GM23338 (cell line): ENCODE measurements around the gene PIR. TPM values are rescaled to one million over a fixed set of nuclear protein-coding genes. Genes with fewer than 3 reads are reported as not detected.

Experiments
- ATAC-seq: fragments of 200-7000 bp; cut with Tn5 transposase; 3 replicates; pipeline ENCODE4 v1.9.1; 2020
- DNase-seq: peaks from one replicate; pipeline ENCODE4 v3.0.0-alpha.2; 2015; ENCODE audit warnings: low spot score
- H2AFZ ChIP-seq: fragments of 200-600 bp; sonication (generic); 2 replicates; pipeline ENCODE4 v1.8.0; 2016; ENCODE audit warnings: antibody characterized with exemption, mild to moderate bottlenecking, moderate library complexity
- H3F3A ChIP-seq: fragments of 200-600 bp; sonication (generic); replicated peaks from 2 replicates; pipeline ENCODE4 v1.8.0; 2017; ENCODE audit warnings: antibody characterized with exemption, mixed run types, low read depth
- H3K27ac ChIP-seq: fragments of 200-600 bp; sonication (generic); 2 replicates; pipeline ENCODE4 v1.6.1; 2016; ENCODE audit warnings: low read depth
- H3K27me3 ChIP-seq: fragments of 200-600 bp; sonication (generic); 2 replicates; pipeline ENCODE4 v1.8.0; 2016; ENCODE audit warnings: mild to moderate bottlenecking, mixed run types, moderate library complexity; ENCODE audit not compliant: insufficient read depth
- H3K36me3 ChIP-seq: fragments of 200-600 bp; sonication (generic); 2 replicates; pipeline ENCODE4 v1.8.0; 2016; ENCODE audit warnings: mild to moderate bottlenecking; ENCODE audit not compliant: insufficient read depth
- H3K4me1 ChIP-seq: fragments of 200-600 bp; sonication (generic); 2 replicates; pipeline ENCODE4 v1.8.0; 2016; ENCODE audit warnings: mild to moderate bottlenecking, moderate library complexity; ENCODE audit not compliant: insufficient read depth
- H3K4me2 ChIP-seq: fragments of 200-600 bp; sonication (generic); 2 replicates; pipeline ENCODE4 v1.7.1; 2017; ENCODE audit warnings: mixed run types
- H3K4me3 ChIP-seq: fragments of 200-600 bp; sonication (generic); 2 replicates; pipeline ENCODE4 v1.6.1; 2016; ENCODE audit warnings: mixed run types
- H3K79me2 ChIP-seq: fragments of 200-600 bp; sonication (generic); replicated peaks from 2 replicates; pipeline ENCODE4 v1.8.0; 2017; ENCODE audit warnings: mild to moderate bottlenecking; ENCODE audit not compliant: insufficient read depth
- H3K9me2 ChIP-seq: fragments of 200-600 bp; sonication (generic); 2 replicates; pipeline ENCODE4 v1.8.0; 2017; ENCODE audit not compliant: insufficient read depth
- H4K20me1 ChIP-seq: fragments of 200-600 bp; sonication (generic); replicated peaks from 2 replicates; pipeline ENCODE4 v1.8.0; 2017; ENCODE audit warnings: mild to moderate bottlenecking; ENCODE audit not compliant: insufficient read depth
- H3K27ac Mint-ChIP-seq: 2 replicates; pipeline ENCODE4 v1.8.0; 2020; ENCODE audit warnings: inconsistent platforms, mild to moderate bottlenecking, moderate library complexity, mixed read lengths
- H3K27me3 Mint-ChIP-seq: 3 replicates; pipeline ENCODE4 v1.8.0; 2022; ENCODE audit warnings: low read depth, mild to moderate bottlenecking, moderate library complexity, mixed read lengths, inconsistent platforms; ENCODE audit not compliant: insufficient read depth, poor library complexity
- H3K36me3 Mint-ChIP-seq: 3 replicates; pipeline ENCODE4 v1.8.0; 2021; ENCODE audit warnings: low read depth, mild to moderate bottlenecking, inconsistent platforms, moderate library complexity, mixed read lengths
- H3K4me1 Mint-ChIP-seq: 3 replicates; pipeline ENCODE4 v1.8.0; 2020; ENCODE audit warnings: mild to moderate bottlenecking, inconsistent platforms, mixed read lengths
- H3K4me3 Mint-ChIP-seq: 3 replicates; pipeline ENCODE4 v1.8.0; 2021; ENCODE audit warnings: moderate library complexity, mild to moderate bottlenecking, inconsistent platforms, mixed read lengths
- H3K9me3 Mint-ChIP-seq: 3 replicates; pipeline ENCODE4 v1.8.0; 2020; ENCODE audit warnings: moderate library complexity, mild to moderate bottlenecking, inconsistent platforms, mixed read lengths
- CREB1 ChIP-seq: fragments of 250-450 bp; sonication (Bioruptor Pico); IDR thresholded peaks from 2 replicates; pipeline ENCODE4 v1.5.0; 2020; ENCODE audit warnings: low read depth, mild to moderate bottlenecking, moderate library complexity
- CTCF ChIP-seq, 2 experiments: fragments of 200-600 bp in 1 of 2; sonication (generic) in 1 of 2; conservative IDR thresholded peaks; 2 replicates each; pipeline versions ENCODE4 v1.5.1 to v1.6.1; 2016 to 2017; ENCODE audit warnings: antibody characterized with exemption in 2 of 2, low read depth in 2 of 2, mild to moderate bottlenecking in 2 of 2, moderate library complexity in 1 of 2
- ETS1 ChIP-seq: IDR thresholded peaks from 2 replicates; pipeline ENCODE4 v1.6.1; 2016; ENCODE audit warnings: antibody characterized with exemption
- EZH2 ChIP-seq: fragments of 200-600 bp; sonication (generic); IDR thresholded peaks from one replicate; pipeline ENCODE4 v1.8.0; 2017; ENCODE audit warnings: antibody characterized with exemption, mild to moderate bottlenecking, low read depth; ENCODE audit not compliant: unreplicated experiment
- EZH2phosphoT487 ChIP-seq: fragments of 200-600 bp; sonication (generic); IDR thresholded peaks from one replicate; pipeline ENCODE4 v1.8.1; 2018; ENCODE audit warnings: antibody characterized with exemption; ENCODE audit not compliant: unreplicated experiment
- JUNB ChIP-seq: IDR thresholded peaks from one replicate; pipeline ENCODE4 v1.6.1; 2016; ENCODE audit warnings: antibody characterized with exemption; ENCODE audit not compliant: unreplicated experiment
- POLR2AphosphoS5 ChIP-seq: IDR thresholded peaks from 2 replicates; pipeline ENCODE4 v1.6.1; 2016; ENCODE audit warnings: antibody characterized with exemption, low read depth
- ZNF462 ChIP-seq: fragments of 250-450 bp; sonication (Bioruptor Pico); IDR thresholded peaks from 2 replicates; pipeline ENCODE4 v1.5.0; 2020; ENCODE audit warnings: mild to moderate bottlenecking, moderate library complexity
- polyA plus RNA-seq: library from polyadenylated mRNA; unstranded; fragments of >200 nt; fragmentation: Nextera tagmentation; extraction: Ambion mirVana; gene quantifications from 2 replicates; pipeline ENCODE4 v1.2.1, GENCODE V29; 2016
- total RNA-seq: library from RNA; depleted of rRNA; stranded (reverse); fragments of >200 nt; shearing (Covaris generic); gene quantifications from 2 replicates; pipeline ENCODE4 v1.2.3, GENCODE V29; 2014

The PIR gene
- total and polyA plus RNA-seq, 2 experiments from 2014 or later: 13.1 to 25.2 TPM

- peaks cover 11% of the 10 kb centered on the region for H3K27me3 Mint-ChIP-seq
- Histone ChIP-seq H3K9me2 (no peaks in the 10 kb centered on the region), H3K36me3 (no peaks in the 10 kb centered on the region), H2AFZ (no peak overlapping the region), H3K27me3 (no peaks in the 10 kb centered on the region), H3K4me3 (no peak overlapping the region), H3K27ac (no peak overlapping the region), H3K4me2 (no peak overlapping the region), H3F3A (no peaks in the 10 kb centered on the region), H3K79me2 (no peaks in the 10 kb centered on the region), H3K4me1 (no peaks in the 10 kb centered on the region), H4K20me1 (no peaks in the 10 kb centered on the region; the same call in 1 of the 2 replicates)
- DNase-seq (no peak), ATAC-seq (no peak)
- H3K4me3 Mint-ChIP-seq: no peak overlapping the region
- H3K36me3 Mint-ChIP-seq: peaks cover 4% of the 10 kb centered on the region; the same call in 1 of the 3 replicates
- no peaks in the 10 kb centered on the region for H3K9me3 Mint-ChIP-seq
- TF ChIP-seq CREB1 (CRISPR knock-in tag) (no peak), POLR2AphosphoS5 (no peak), ZNF462 (CRISPR knock-in tag) (no peak), EZH2 (no peak), CTCF (conservative IDR thresholded peaks at IDR 0.05; ENCODE audit: low read depth in 2 of 2) (no peak), ETS1 (no peak), JUNB (no peak), EZH2phosphoT487 (no peak)
- no peaks in the 10 kb centered on the region; the same call in 2 of the 3 replicates for H3K4me1 Mint-ChIP-seq
- no peak overlapping the region for H3K27ac Mint-ChIP-seq
These were observed 57.1 kb downstream of the PIR start for GRCh38 chrX:15435836-15436619.
